Raji (cell line): ENCODE results near the gene EMILIN2.

ENCODE experiments used
- POLR2A ChIP-seq: IDR thresholded peaks from 2 replicates; pipeline ENCODE4 v1.6.1; 2011; ENCODE audit warnings: low read depth, low read length, control low read depth; ENCODE audit not compliant: insufficient read depth

The EMILIN2 gene

GRCh38 chr18:2953935-2954653, 107.3 kb downstream of the EMILIN2 start:
- no peak for TF ChIP-seq POLR2A

- TF ChIP-seq POLR2A: no peak
Measured at GRCh38 chr18:2954869-2955645, 108.3 kb downstream of the EMILIN2 start.

GRCh38 chr18:2956056-2956455, 109.2 kb downstream of the EMILIN2 start:
- no peak for TF ChIP-seq POLR2A

GRCh38 chr18:2958819-2959298, 112.1 kb downstream of the EMILIN2 start:
- TF ChIP-seq POLR2A: no peak

- no peak for TF ChIP-seq POLR2A
Measured at GRCh38 chr18:2959341-2959740, 112.5 kb downstream of the EMILIN2 start.

- TF ChIP-seq POLR2A: no peak
Measured at GRCh38 chr18:2960983-2961696, 114.3 kb downstream of the EMILIN2 start.

- no peak for TF ChIP-seq POLR2A
Measured at GRCh38 chr18:2961821-2962220, 115.0 kb downstream of the EMILIN2 start.

- TF ChIP-seq POLR2A: no peak
Measured at GRCh38 chr18:2963048-2963447, 116.2 kb downstream of the EMILIN2 start.

GRCh38 chr18:2964361-2965010, 117.7 kb downstream of the EMILIN2 start:
- TF ChIP-seq POLR2A: no peak
